Measurements from ENCODE around the gene SRPRB. TPM values are rescaled to one million over a fixed set of nuclear protein-coding genes. Genes with fewer than 3 reads are reported as not detected.

The SRPRB gene
- total RNA-seq, 1 experiment from 2014 or later = 73.5 TPM

GRCh38 chr3:133757701-133758567 is 47.7 kb upstream of the SRPRB start:
- TF ChIP-seq REST (IDR thresholded peaks at IDR 0.05; ENCODE audit: insufficient read depth in 1 of 2, low read depth in 2 of 2, low read length in 1 of 2) = no peak
- no peak for TF ChIP-seq TCF7L2 (IDR thresholded peaks at IDR 0.05; ENCODE audit: low read depth, low read length)
- TF ChIP-seq CTCF (IDR thresholded peaks at IDR 0.05) = no peak
- no peak for TF ChIP-seq SIN3A (IDR thresholded peaks at IDR 0.05; ENCODE audit: borderline replicate concordance, insufficient read depth, low read depth, low read length)
- TF ChIP-seq POLR2AphosphoS5 (IDR thresholded peaks at IDR 0.05; ENCODE audit: low read depth, low read length) = no peak
- H3K4me3 ChIP-seq (ENCODE audit: low read depth in 2 of 2, low read length in 2 of 2) = no peak overlapping the region
- ChIA-PET POLR2A (no interaction called here), CTCF (no interaction called here)
- H3K27ac ChIP-seq (ENCODE audit: low read length) = no peak overlapping the region
- no peaks in the 10 kb centered on the region for H3K9me3 ChIP-seq (ENCODE audit: control insufficient read depth, insufficient read depth, low read depth, low read length)
- intact Hi-C loops (cut with micrococcal nuclease; ENCODE audit: unreplicated experiment) (no loop called here), in situ Hi-C loops (cut with HindIII; ENCODE audit: low pct_unique_long_range_greater_than_20kb, low sequenced_read_pairs) (no loop called here)
- ATAC-seq (no peak), DNase-seq (ENCODE audit: low read depth, low spot score) (no peak)
- no peaks in the 10 kb centered on the region for H3K4me1 ChIP-seq (ENCODE audit: control insufficient read depth, insufficient read depth, low read length)
- H3K27me3 ChIP-seq (ENCODE audit: control insufficient read depth, insufficient read depth, low read length) = peaks cover 13% of the 10 kb centered on the region
- no TSS peak for BruUV-seq (replicated peaks)
- H3K36me3 ChIP-seq (ENCODE audit: control insufficient read depth, insufficient read depth, low read length) = no peaks in the 10 kb centered on the region

- Histone ChIP-seq H3K27me3 (ENCODE audit: control insufficient read depth, insufficient read depth, low read length) (peaks cover 13% of the 10 kb centered on the region), H3K4me3 (ENCODE audit: low read depth in 2 of 2, low read length in 2 of 2) (no peak overlapping the region), H3K4me1 (ENCODE audit: control insufficient read depth, insufficient read depth, low read length) (no peaks in the 10 kb centered on the region), H3K9me3 (ENCODE audit: control insufficient read depth, insufficient read depth, low read depth, low read length) (no peaks in the 10 kb centered on the region), H3K27ac (ENCODE audit: low read length) (no peak overlapping the region), H3K36me3 (ENCODE audit: control insufficient read depth, insufficient read depth, low read length) (no peaks in the 10 kb centered on the region)
- intact Hi-C loops (cut with micrococcal nuclease; ENCODE audit: unreplicated experiment) = no loop called here
- CTCF ChIA-PET = no interaction called here
- BruUV-seq (replicated peaks) = no TSS peak
- POLR2A ChIA-PET = no interaction called here
- in situ Hi-C loops (cut with HindIII; ENCODE audit: low pct_unique_long_range_greater_than_20kb, low sequenced_read_pairs) = no loop called here
- no peak for TF ChIP-seq REST (IDR thresholded peaks at IDR 0.05; ENCODE audit: insufficient read depth in 1 of 2, low read depth in 2 of 2, low read length in 1 of 2)
- no peak for TF ChIP-seq SIN3A (IDR thresholded peaks at IDR 0.05; ENCODE audit: borderline replicate concordance, insufficient read depth, low read depth, low read length)
- TF ChIP-seq TCF7L2 (IDR thresholded peaks at IDR 0.05; ENCODE audit: low read depth, low read length) = no peak
- TF ChIP-seq POLR2AphosphoS5 (IDR thresholded peaks at IDR 0.05; ENCODE audit: low read depth, low read length) = no peak
- TF ChIP-seq CTCF (IDR thresholded peaks at IDR 0.05) = no peak
- ATAC-seq (no peak), DNase-seq (ENCODE audit: low read depth, low spot score) (no peak)
Measured at GRCh38 chr3:133758568-133758928, 47.1 kb upstream of the SRPRB start.

Measured in Panc1 (cell line).